ENCODE results near the gene CNTN1.

The CNTN1 gene

GRCh38 chr12:40691913-40692764 is at the start of gene CNTN1:
CNTN1 (plus strand) TSS chr12:40692439.
- DNase-seq: no peak

GRCh38 chr12:40643506-40643905 is 48.7 kb upstream of the CNTN1 start:
- no peak for DNase-seq

DNA sequence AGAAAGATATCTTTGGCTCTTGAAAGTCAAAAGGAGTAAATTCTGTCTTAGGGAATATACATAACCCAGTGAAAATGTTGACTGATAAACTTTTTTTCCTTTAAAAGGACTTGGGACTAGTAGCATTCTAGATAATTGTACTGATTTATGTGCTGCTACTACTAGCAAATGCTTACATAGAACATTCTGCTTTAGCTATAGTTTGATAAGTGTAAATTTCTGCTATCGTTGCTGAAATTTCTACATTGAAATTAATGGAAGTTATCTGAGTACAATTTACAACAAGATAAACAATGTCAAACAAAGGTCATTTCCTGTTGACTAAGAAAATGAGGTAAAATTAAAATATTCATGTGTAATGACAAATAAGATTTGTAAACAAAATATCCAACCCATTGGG is 48.3 kb upstream of the CNTN1 start:
- no peak for DNase-seq

GRCh38 chr12:40644708-40645107 is 47.5 kb upstream of the CNTN1 start:
- no peak for DNase-seq

- no peak for DNase-seq
These were observed 46.9 kb upstream of the CNTN1 start for GRCh38 chr12:40645361-40645760.

GRCh38 chr12:40646456-40646855 is 45.8 kb upstream of the CNTN1 start:
- DNase-seq: no peak

DNA sequence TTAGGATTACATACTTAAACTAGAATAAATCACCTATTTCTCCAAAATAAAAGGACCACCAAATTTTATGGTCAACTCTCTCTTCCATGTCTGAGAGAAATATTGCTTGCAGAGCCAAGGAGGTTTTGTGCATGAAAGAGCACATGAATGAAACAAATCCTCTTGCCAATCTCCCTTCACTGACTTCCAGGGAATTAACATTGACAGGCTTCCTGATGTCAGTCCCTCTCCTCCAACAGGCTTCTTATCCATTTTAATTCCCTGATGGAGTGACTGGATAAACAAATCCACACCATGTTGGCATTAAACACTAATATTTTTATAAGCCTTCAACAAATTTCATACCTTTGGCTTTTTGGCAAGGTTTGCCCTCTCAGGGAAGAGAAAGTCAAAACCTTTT is 45.3 kb upstream of the CNTN1 start:
- DNase-seq: no peak

DNA sequence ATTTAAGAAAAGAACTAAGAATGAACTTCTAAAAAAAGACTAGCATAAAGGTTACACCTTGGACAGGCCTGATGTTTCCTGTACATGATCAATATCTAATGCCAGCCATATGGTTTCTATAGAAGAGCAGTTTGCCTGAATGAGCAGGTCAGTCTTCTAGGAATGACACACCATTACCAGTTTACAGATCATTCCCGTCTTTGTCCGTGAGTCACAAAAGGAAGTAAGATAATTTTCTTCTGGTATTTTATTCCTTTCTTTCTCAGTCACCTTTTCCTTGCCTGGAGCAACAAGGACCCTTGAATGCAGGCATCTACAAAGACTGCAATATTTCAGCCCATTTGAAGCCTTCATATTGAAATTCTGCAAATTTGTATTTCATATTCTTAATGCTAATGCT is 44.6 kb upstream of the CNTN1 start:
- DNase-seq: no peak

- DNase-seq: no peak
These were observed 43.7 kb upstream of the CNTN1 start for GRCh38 chr12:40648519-40648918.

DNA sequence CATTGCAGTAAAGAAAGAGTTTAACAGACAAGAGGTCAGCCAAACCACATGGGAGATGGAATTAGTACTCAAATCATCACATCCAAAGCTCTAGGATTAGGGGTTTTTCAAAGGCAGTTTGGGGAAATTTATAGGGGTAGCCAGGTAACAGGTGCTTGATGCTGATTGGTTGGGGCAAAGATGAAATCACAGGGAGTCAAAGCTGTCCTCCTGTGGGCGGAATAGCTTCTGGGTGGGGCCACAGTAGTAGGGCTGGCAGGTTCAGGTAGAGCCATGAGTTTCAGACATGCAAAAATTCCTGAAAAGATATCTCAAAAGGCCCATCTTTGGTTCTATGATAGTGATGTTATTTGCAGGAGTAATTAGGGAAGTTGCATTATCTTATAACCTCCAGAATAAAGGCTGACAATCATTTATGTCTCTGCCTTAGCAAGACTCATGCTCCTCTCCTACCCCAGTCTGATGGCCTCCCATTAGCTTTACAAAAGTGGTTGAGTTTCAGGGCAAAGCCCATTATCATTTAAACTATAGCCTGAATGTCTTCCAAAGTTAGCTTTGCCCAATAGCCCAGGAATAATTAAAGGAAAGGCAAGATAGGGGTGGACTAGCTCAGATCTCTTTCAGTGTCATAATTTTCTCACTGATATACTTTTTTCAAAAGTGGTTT is 42.1 kb upstream of the CNTN1 start:
- DNase-seq: no peak

DNA sequence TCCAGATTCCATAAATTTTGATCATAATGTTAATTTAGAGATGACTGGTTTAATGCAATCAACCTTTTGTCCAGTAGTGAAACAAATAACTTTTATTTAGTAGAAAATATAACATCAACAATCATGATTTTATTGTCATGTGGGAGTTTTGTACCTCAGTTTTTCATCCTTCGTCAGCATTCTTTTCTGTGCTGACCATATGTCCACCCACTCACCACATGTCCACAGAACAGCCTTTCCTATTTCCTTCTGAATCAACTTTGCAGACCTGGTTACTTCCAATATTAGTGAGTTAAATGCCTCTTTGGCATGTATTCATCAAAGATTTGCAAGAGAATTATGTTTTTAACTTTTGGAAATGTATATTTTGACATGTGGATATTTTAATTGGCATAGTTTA is 36.8 kb upstream of the CNTN1 start:
- DNase-seq: no peak

GRCh38 chr12:40662366-40662765 is 29.9 kb upstream of the CNTN1 start:
- no peak for DNase-seq

GRCh38 chr12:40663781-40664180 is 28.5 kb upstream of the CNTN1 start:
- no peak for DNase-seq

DNA sequence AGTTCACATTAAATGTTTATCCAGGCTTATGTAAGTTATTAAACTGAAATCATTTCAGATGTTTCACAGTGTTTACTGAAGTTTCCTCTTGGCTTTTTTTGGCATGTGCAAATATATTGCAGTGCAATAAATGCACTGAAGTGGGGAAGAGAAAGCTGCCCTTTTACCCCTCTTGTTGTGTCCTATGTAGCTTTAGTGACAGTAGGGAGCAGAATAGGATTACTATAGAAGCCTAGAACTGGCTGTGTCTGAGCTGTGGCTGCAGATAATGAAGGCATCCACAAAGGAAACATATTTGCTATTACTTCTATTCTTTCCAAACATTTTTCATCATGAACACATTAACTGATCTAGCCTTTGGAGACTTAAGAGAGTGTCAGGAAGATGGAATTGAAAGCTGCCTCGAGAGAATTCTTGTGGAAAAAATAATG is 24.1 kb upstream of the CNTN1 start:
- no peak for DNase-seq

GRCh38 chr12:40672741-40673271 is 19.4 kb upstream of the CNTN1 start:
- DNase-seq: no peak

GRCh38 chr12:40681148-40681547 is 11.1 kb upstream of the CNTN1 start:
- no peak for DNase-seq

DNA sequence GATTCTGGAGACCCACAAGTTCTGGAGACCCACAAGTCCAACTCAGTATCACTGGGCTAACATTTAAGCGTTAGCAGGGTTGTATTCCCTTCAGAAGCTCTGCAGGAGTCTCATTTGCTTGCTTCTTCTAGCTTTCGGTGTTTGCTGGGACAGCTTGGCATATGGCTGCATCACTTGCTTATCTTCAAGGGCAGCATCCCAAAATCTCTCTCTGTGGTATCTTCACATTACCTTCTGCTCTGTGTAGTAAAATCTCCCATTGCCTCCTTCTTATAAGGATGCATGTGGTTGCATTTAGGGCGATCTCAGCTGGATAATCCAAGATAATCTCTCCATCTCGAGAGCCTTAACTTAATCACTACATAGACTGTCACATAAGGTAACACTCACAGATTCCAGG is 7.3 kb upstream of the CNTN1 start:
- DNase-seq: no peak

GRCh38 chr12:40688085-40688725 is 4.0 kb upstream of the CNTN1 start:
- no peak for DNase-seq

- DNase-seq: no peak
These were observed 2.7 kb upstream of the CNTN1 start for GRCh38 chr12:40689576-40689975.

DNA sequence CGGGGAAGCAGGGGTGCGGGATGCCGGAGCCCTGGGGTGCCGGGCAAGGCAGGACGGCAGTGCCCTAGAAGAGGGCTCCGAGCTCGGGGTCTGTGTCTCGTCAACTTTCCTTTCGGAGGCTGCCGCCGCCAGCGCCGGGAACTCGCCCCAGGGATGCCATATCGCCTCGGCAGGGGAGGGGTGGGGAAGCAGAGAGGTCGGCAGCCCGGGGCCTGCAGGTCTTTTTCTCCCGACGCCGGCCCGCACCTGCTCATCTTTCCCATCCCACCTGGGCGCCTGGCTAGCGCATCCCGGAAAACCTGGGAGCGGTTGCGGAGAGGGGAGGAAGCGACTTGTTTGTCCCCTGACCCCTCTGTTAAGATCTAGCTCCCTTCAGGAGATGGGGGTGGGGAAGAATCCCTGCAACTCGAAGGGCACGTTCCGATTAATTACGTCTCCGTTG is 547 bp downstream of the CNTN1 start:
- no peak for DNase-seq

DNA sequence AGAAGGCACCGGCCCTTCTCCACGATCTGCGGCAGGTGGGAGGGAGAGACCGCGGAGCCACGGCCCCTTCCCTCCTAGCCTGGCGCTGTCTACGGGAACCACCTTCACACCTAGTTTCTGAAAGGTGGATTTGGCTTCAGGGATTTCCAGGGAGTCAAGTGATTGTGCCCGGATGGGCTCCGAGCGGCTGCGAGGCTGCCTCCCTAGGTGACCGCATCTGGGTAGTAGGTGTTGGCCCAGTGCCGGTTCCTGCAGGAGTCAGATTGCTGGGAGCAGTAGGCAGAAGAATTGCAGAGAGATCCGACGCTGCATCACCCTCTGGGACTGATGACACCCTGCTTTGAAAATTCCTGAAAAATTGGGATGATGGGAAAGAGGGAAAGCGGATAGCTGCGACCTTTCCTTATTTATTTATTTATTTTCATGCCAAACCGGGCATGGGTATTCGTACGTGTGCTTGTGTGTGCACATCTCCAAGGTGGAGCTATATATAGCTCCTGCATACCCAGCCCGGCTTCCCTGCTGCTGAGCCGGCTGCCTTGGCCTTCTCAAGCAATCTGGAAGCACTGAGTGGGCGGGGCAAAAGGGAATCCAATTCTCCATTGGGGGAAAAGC is 1.1 kb downstream of the CNTN1 start:
- DNase-seq: no peak

DNA sequence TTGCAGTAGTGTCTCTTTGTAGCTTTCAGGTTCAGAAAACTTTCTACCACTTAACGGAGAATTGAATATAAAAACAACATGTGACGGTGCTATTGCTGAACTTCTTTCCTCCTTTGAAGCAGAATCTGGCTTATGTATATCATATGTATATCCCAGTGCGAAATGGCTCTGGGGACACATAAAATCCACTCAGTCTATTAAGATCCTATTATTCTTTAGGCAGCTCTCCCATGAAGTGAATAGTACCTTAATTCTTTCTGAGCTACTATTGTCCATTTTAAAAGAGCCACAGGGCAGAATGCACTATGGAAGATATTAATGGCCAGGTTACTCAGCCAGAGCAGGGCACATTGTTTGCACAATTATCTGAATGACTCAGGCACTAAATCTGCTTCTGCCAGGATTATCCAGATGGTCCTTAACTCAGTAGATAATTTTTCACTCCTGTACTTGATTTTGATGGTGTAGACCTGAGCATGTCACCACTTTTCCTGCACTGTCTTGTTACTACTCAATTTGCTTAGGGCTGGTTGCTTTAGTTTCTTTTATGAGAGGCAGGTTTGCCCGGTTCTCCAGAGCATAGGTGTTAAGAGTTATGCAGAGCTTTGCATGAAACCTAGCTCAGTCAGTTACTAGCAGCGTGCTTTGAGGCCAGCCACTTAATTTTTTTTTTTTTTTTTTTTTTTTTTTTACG is 5.5 kb downstream of the CNTN1 start:
- no peak for DNase-seq

GRCh38 chr12:40701756-40702155 is 9.5 kb downstream of the CNTN1 start:
- no peak for DNase-seq

Data from stimulated activated CD4-positive, alpha-beta T cell treated with anti-CD3 and anti-CD28 coated beads, Interleukin-12 subunit alpha, Interleukin-12 subunit beta, amount 100 ng/mL, for 4 hours (primary cell).